C4-2B (cell line): Measurements from ENCODE around the gene RIPOR2.

ENCODE experiments used
- H3K27ac ChIP-seq: fragments of 450-650 bp; 2 replicates; pipeline ENCODE4 v1.5.1; 2017
- ZFX ChIP-seq: fragments of 450-650 bp; IDR thresholded peaks from 2 replicates; pipeline ENCODE4 v1.6.1; 2017
- TF ChIP-seq, protein P1 (sequence below): fragments of 450-650 bp; conservative IDR thresholded peaks from 2 replicates; pipeline ENCODE4 v1.5.1; 2017; ENCODE audit warnings: mild to moderate bottlenecking

Gene RIPOR2

GRCh38 chr6:24829657-24830056 is 106.1 kb downstream of the RIPOR2 start:
- TF ChIP-seq, protein P1, sequence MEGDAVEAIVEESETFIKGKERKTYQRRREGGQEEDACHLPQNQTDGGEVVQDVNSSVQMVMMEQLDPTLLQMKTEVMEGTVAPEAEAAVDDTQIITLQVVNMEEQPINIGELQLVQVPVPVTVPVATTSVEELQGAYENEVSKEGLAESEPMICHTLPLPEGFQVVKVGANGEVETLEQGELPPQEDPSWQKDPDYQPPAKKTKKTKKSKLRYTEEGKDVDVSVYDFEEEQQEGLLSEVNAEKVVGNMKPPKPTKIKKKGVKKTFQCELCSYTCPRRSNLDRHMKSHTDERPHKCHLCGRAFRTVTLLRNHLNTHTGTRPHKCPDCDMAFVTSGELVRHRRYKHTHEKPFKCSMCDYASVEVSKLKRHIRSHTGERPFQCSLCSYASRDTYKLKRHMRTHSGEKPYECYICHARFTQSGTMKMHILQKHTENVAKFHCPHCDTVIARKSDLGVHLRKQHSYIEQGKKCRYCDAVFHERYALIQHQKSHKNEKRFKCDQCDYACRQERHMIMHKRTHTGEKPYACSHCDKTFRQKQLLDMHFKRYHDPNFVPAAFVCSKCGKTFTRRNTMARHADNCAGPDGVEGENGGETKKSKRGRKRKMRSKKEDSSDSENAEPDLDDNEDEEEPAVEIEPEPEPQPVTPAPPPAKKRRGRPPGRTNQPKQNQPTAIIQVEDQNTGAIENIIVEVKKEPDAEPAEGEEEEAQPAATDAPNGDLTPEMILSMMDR, result peak; percentile 28
- TF ChIP-seq ZFX, result no peak
- no peak overlapping the region for H3K27ac ChIP-seq

DNA sequence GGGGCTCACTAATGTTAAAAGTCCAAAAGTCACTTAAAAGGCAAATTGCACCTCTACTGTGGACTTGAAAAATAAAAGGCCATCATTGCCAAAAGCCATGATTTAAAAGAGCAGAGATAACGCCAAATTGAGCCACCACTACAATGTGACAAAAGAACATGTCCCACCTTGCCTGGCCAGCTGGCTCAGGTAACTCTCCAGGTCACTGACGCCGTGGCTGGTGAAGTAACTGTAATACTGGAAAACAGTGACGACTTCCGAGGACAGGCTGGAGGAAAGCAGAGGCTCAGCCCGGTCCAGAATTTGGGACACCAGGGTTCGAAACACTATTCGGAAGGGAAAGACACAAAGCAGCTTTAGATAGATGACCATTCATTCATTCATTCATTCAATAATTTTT is 107.8 kb downstream of the RIPOR2 start:
- H3K27ac ChIP-seq, result no peak overlapping the region
- TF ChIP-seq ZFX, result no peak
- TF ChIP-seq, protein P1, result no peak

DNA sequence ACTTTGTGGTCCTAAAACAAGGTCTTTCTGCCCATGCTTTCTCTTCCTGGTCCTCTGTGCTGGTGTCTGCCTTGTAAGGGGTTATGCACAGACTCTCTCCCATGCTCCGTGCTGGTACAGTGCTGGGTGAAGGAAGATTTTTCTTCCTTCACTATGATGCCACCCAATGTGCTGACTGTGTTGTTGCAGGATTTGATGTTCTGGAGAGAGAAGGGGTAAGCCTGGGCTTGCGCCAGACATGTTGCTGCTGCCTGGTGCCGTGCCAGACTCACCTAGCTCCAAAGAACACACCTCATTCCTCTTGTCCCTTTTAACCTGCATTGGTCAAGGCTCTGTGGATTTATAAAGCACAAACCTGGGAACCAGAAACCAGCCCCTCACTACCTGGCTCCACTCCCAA is 108.6 kb downstream of the RIPOR2 start:
- H3K27ac ChIP-seq, result no peak overlapping the region
- TF ChIP-seq, protein P1, result no peak
- no peak for TF ChIP-seq ZFX

DNA sequence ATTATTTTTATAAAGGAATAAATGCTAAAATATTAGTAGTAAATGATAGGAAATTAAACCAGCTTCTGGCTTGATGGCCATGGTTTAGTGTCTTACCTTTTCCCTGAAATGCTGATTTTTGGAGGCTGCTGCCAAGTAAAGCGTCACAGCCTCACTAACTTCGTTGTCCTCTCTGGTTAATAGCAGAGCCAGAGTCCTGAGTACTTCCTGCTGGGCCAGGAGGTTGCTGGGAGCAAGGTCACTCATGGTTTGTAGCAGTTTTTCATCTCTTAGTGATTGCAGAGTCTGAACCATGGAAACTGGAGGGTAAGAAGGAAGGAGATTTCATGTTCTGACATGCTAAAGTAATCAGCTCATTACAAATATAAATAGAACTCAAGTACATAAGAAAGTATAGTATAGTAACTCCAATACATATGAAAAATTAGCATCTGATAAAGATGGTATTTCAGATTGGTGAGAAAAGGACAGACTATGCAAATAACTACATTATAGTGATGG is 110.6 kb downstream of the RIPOR2 start:
- H3K27ac ChIP-seq, result no peak overlapping the region
- no peak for TF ChIP-seq ZFX
- TF ChIP-seq, protein P1, result no peak

- no peak overlapping the region for H3K27ac ChIP-seq
- TF ChIP-seq, protein P1, result no peak
- no peak for TF ChIP-seq ZFX
These were observed 111.4 kb downstream of the RIPOR2 start for GRCh38 chr6:24824142-24824938.

DNA sequence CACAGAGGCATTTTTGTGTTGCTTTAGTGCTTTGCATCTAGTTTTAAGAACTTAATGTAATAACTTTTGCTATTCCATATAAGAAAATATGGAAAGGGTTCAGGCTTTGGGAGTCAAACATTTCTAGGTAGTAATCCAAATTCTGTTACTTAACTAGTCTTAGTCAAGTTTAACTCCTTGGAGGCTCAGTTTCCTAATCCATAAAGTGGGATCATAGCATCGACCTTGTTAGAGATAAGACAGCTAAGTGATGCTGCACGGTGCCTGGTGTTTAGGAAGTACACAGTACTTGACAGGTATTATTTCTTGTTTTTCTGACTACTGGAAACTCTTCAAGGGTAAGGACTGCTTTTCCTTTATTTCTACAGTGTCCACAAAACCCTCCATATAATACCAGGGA is 112.6 kb downstream of the RIPOR2 start:
- TF ChIP-seq, protein P1, result no peak
- no peak for TF ChIP-seq ZFX
- no peak overlapping the region for H3K27ac ChIP-seq

- TF ChIP-seq ZFX, result no peak
- no peak overlapping the region for H3K27ac ChIP-seq
These were observed 113.1 kb downstream of the RIPOR2 start for GRCh38 chr6:24822696-24823095.
